H1 (cell line): Measurements from ENCODE around the gene MAGI2. TPM values are rescaled to one million over a fixed set of nuclear protein-coding genes. Genes with fewer than 3 reads are reported as not detected.

Experiments
- ATF2 ChIP-seq: IDR thresholded peaks from 2 replicates; pipeline ENCODE4 v1.6.1; 2012; ENCODE audit warnings: low read length, inconsistent platforms
- RAD21 ChIP-seq, 2 experiments: IDR thresholded peaks in 1 of 2; conservative IDR thresholded peaks in 1 of 2; 2 replicates each; pipeline ENCODE4 v1.6.1; 2011; ENCODE audit warnings: low read depth in 2 of 2, low read length in 2 of 2, improper control_type of control experiment in 1 of 2, inconsistent platforms in 1 of 2, mild to moderate bottlenecking in 1 of 2, moderate library complexity in 1 of 2
- SRF ChIP-seq: IDR thresholded peaks from 2 replicates; pipeline ENCODE4 v1.6.1; 2011; ENCODE audit warnings: mild to moderate bottlenecking, low read depth, low read length, moderate library complexity
- TBP ChIP-seq: IDR thresholded peaks from 2 replicates; pipeline ENCODE4 v1.6.1; 2011; ENCODE audit warnings: low read depth, low read length, improper control_type of control experiment
- YY1 ChIP-seq: IDR thresholded peaks from 2 replicates; pipeline ENCODE4 v1.6.1; 2011; ENCODE audit warnings: low read depth, mild to moderate bottlenecking, low read length
- polyA plus RNA-seq, 7 experiments: library from polyadenylated mRNA; depleted of rRNA in 3 of 7; stranded (reverse) in 5 of 7; unstranded in 2 of 7; fragments of >200 nt in 5 of 7; fragments of 200-250 nt in 2 of 7; gene quantifications; 1 replicate in 5 of 7; 2 replicates in 1 of 7; 4 replicates in 1 of 7; pipeline versions ENCODE4 v1.2.1 to v1.2.3, GENCODE V29; 2011 to 2013; ENCODE audit warnings: missing spikeins in 2 of 7, mixed read lengths in 2 of 7
- total RNA-seq: library from RNA; stranded (reverse); fragmentation: NEBNext Ultra II Directional; extraction: Animal tissue kit (Norgen Biotek cat#: 25700); gene quantifications from 2 replicates; pipeline ENCODE4 v1.2.1, GENCODE V29; 2021

The MAGI2 gene
- total and polyA plus RNA-seq, 2 of the 8 experiments (the other 6 are each of a cell fraction or from before 2014, with no cell fraction given) = 6.0 to 27.3 TPM

DNA sequence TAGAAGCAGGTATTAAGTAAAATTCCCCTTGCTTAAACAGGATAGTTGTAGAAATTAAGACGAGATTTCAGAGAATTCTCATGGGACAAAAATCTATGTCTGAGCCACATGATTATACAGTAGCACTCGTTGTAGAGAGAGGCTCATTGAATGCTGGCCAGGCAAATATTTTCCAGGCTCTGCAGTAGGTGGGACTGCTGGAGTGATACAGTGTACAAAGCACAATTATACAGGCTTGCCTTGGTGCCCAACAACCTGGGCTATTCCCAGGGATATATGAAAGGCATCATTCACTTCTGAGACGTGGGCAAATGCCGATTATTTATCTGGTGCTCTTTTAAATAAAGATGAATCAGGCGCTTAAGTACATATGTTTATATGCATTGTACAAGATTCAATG is 1274.3 kb downstream of the MAGI2 start (continued):
- TF ChIP-seq ATF2 = no peak
- no peak for TF ChIP-seq TBP
- no peak for TF ChIP-seq RAD21 (IDR thresholded peaks at IDR 0.05 in 1 of 2, conservative IDR thresholded peaks at IDR 0.05 in 1 of 2; ENCODE audit: low read depth in 2 of 2, low read length in 2 of 2)
- no peak for TF ChIP-seq YY1
- no peak for TF ChIP-seq SRF
- TF ChIP-seq, all 59 proteins: peak for 0
